PC-9 (cell line): ENCODE data around the gene APOBEC2. TPM values are rescaled to one million over a fixed set of nuclear protein-coding genes. Genes with fewer than 3 reads are reported as not detected.

ENCODE experiments used
- BruUV-seq: library from RNA; stranded (reverse); fragments of 400-500 nt; replicated peaks from 2 replicates; lab custom pipeline; 2021; lab: Mats Ljungman, UMichigan
- CTCF ChIA-PET: fragments of 300-600 bp; sonication (Branson Sonifier 250); formaldehyde crosslinking; loops from one replicate; lab custom pipeline; 2022; ENCODE audit warnings: antibody characterized with exemption; lab: Charles Lee
- POLR2A ChIA-PET: fragments of 300-600 bp; sonication (Branson Sonifier 250); formaldehyde crosslinking; loops from one replicate; lab custom pipeline; 2022; ENCODE audit warnings: antibody characterized with exemption; ENCODE audit not compliant: unreplicated experiment; lab: Charles Lee
- DNase-seq, 2 experiments: peaks; one replicate each; pipeline versions ENCODE4 v3.0.0 to v3.0.0-alpha.2; 2015 to 2022; ENCODE audit warnings: mixed read lengths in 1 of 2
- H2AFZ ChIP-seq: fragments of 200-600 bp; sonication (generic); 2 replicates; pipeline ENCODE4 v1.8.1; 2017; ENCODE audit warnings: antibody characterized with exemption
- H3F3A ChIP-seq: fragments of 200-600 bp; sonication (generic); 2 replicates; pipeline ENCODE4 v1.8.1; 2017; ENCODE audit warnings: antibody characterized with exemption, mild to moderate bottlenecking, low read depth; ENCODE audit not compliant: insufficient read depth
- H3K27ac ChIP-seq: fragments of 200-600 bp; sonication (generic); 2 replicates; pipeline ENCODE4 v1.6.1; 2016; ENCODE audit warnings: mixed run types
- H3K27me3 ChIP-seq: fragments of 200-600 bp; sonication (generic); 2 replicates; pipeline ENCODE4 v1.6.1; 2016; ENCODE audit warnings: low read depth, mixed run types; ENCODE audit not compliant: insufficient read depth
- H3K36me3 ChIP-seq: fragments of 200-600 bp; sonication (generic); 2 replicates; pipeline ENCODE4 v1.6.1; 2016; ENCODE audit warnings: low read depth, mixed run types
- H3K4me1 ChIP-seq: fragments of 200-600 bp; sonication (generic); replicated peaks from 2 replicates; pipeline ENCODE4 v1.6.1; 2016; ENCODE audit warnings: mixed run types; ENCODE audit not compliant: insufficient read depth
- H3K4me2 ChIP-seq: fragments of 200-600 bp; sonication (generic); 2 replicates; pipeline ENCODE4 v1.6.1; 2017; ENCODE audit warnings: mixed run types
- H3K4me3 ChIP-seq: fragments of 200-600 bp; sonication (generic); 2 replicates; pipeline ENCODE4 v1.6.1; 2016; ENCODE audit warnings: mixed run types
- H3K79me2 ChIP-seq: fragments of 200-600 bp; sonication (generic); 2 replicates; pipeline ENCODE4 v1.6.1; 2017; ENCODE audit warnings: low read depth, mixed run types
- H3K9me2 ChIP-seq: fragments of 200-600 bp; sonication (generic); 2 replicates; pipeline ENCODE4 v1.8.1; 2017; ENCODE audit warnings: mild to moderate bottlenecking; ENCODE audit not compliant: insufficient read depth
- H3K9me3 ChIP-seq: fragments of 200-600 bp; sonication (generic); 2 replicates; pipeline ENCODE4 v1.8.1; 2016; ENCODE audit warnings: low read depth; ENCODE audit not compliant: insufficient read depth
- H4K20me1 ChIP-seq: fragments of 200-600 bp; sonication (generic); 2 replicates; pipeline ENCODE4 v1.8.1; 2017; ENCODE audit not compliant: insufficient read depth
- CTCF ChIP-seq: fragments of 200-600 bp; sonication (generic); conservative IDR thresholded peaks from 2 replicates; pipeline ENCODE4 v1.6.1; 2017; ENCODE audit warnings: mixed run types, antibody characterized with exemption, mild to moderate bottlenecking, moderate library complexity
- EZH2 ChIP-seq: fragments of 200-600 bp; sonication (generic); IDR thresholded peaks from 2 replicates; pipeline ENCODE4 v1.8.0; 2017; ENCODE audit warnings: antibody characterized with exemption, low read depth
- intact Hi-C: fragments of 100-400 bp; cut with micrococcal nuclease; formaldehyde crosslinking; loops from one replicate; pipeline ENCODE4 v1.10.0; 2022; ENCODE audit not compliant: unreplicated experiment
- total RNA-seq: library from RNA; stranded (reverse); gene quantifications from 2 replicates; pipeline ENCODE4 v1.2.3, GENCODE V29; 2021

Gene APOBEC2
- total RNA-seq, 1 experiment from 2014 or later = not detected

- Histone ChIP-seq H3K4me1 (no peaks in the 10 kb centered on the region), H3K79me2 (no peaks in the 10 kb centered on the region), H3K4me2 (no peak overlapping the region), H3K27ac (no peak overlapping the region), H3K9me2 (no peaks in the 10 kb centered on the region), H3K36me3 (no peaks in the 10 kb centered on the region), H3K27me3 (no peaks in the 10 kb centered on the region), H2AFZ (no peak overlapping the region), H3F3A (no peaks in the 10 kb centered on the region), H4K20me1 (no peaks in the 10 kb centered on the region), H3K4me3 (no peak overlapping the region), H3K9me3 (no peaks in the 10 kb centered on the region)
- ChIA-PET POLR2A (interaction anchor here (0.5 kb wide), 1 partner anchor 116 kb away, joined by 3 read pairs; no protein-coding TSS in a partner anchor), CTCF (no interaction called here)
- intact Hi-C loops = no loop called here
- TF ChIP-seq CTCF (no peak), EZH2 (no peak)
- DNase-seq = no peak
- BruUV-seq = no TSS peak
Measured at GRCh38 chr6:41054511-41054910, 1.5 kb downstream of the APOBEC2 start.

- POLR2A ChIA-PET = no interaction called here
- no peak overlapping the region for H2AFZ ChIP-seq
- no peak overlapping the region for H3K4me3 ChIP-seq
- no peak overlapping the region for H3K4me2 ChIP-seq
- TF ChIP-seq CTCF (no peak), EZH2 (no peak)
- no peak for DNase-seq
- H3K27ac ChIP-seq = no peak overlapping the region
- H3K9me2 ChIP-seq = no peaks in the 10 kb centered on the region
- CTCF ChIA-PET = no interaction called here
- no peaks in the 10 kb centered on the region for H3K4me1 ChIP-seq
- no peaks in the 10 kb centered on the region for H3K27me3 ChIP-seq
- intact Hi-C loops = no loop called here
- H4K20me1 ChIP-seq = no peaks in the 10 kb centered on the region
- BruUV-seq = no TSS peak
- H3K79me2 ChIP-seq = no peaks in the 10 kb centered on the region
- no peaks in the 10 kb centered on the region for H3K36me3 ChIP-seq
- no peaks in the 10 kb centered on the region for H3K9me3 ChIP-seq
- H3F3A ChIP-seq = no peaks in the 10 kb centered on the region
Measured at GRCh38 chr6:41055149-41055548, 2.1 kb downstream of the APOBEC2 start.

DNA sequence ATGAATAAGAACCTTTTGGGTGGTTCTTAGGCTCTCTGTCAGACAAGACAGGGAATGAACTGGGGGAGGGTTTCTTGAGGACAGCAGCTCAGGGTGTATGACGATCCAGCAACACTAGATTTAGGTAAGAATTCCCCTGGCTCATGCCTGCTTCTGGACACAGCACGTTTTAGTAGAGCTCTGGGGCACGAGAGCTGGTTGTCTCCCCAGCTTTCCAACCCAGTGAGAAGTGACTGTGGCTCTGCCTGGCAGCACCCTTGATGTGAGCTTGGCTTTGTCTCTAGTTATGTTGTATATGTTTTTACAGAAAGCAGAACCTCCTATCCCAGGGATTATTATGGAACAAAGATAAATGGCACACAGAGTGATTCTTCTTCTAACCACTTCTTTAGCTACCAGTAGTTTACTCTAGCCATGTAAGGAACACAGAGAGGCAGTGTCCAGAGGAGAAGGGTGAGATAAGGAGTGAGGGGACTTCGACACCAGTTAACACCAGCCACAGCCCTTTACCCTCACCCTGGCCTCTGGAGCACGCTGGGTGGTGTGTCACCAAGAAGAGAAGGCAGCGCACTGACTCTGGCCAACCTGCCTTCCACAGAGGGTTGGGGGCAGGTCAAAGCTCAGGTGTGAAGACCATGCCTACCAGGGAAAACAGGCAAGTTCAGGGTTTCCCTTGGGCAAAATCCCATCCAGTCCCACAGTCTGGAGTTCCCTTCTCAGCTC is 3.9 kb downstream of the APOBEC2 start:
- Histone ChIP-seq H3F3A (no peaks in the 10 kb centered on the region), H3K9me2 (no peaks in the 10 kb centered on the region), H3K4me2 (no peak overlapping the region), H3K79me2 (no peaks in the 10 kb centered on the region), H3K27ac (no peak overlapping the region), H3K9me3 (no peaks in the 10 kb centered on the region), H3K4me1 (no peaks in the 10 kb centered on the region), H3K27me3 (no peaks in the 10 kb centered on the region), H4K20me1 (no peaks in the 10 kb centered on the region), H3K36me3 (no peaks in the 10 kb centered on the region), H2AFZ (no peak overlapping the region), H3K4me3 (no peak overlapping the region)
- no peak for TF ChIP-seq EZH2
- no peak for TF ChIP-seq CTCF
- intact Hi-C loops = no loop called here
- ChIA-PET CTCF (interaction anchor here (1.4 kb wide), 1 partner anchor 18 kb away, joined by 3 read pairs; the partner anchor contains the start of gene UNC5CL), POLR2A (no interaction called here)
- DNase-seq = no peak
- no TSS peak for BruUV-seq
